Stimulated activated CD4-positive, alpha-beta T cell treated with anti-CD3 and anti-CD28 coated beads, Interleukin-15, amount 100 ng/mL, for 24 hours (primary cell): ENCODE measurements around the gene EPN1.

ENCODE experiments used
- DNase-seq: peaks from one replicate; pipeline ENCODE4 v3.0.0-alpha.2; 2020

EPN1 gene

GRCh38 chr19:55646889-55647731, 27.9 kb upstream of the EPN1 start:
- DNase-seq, result no peak

DNA sequence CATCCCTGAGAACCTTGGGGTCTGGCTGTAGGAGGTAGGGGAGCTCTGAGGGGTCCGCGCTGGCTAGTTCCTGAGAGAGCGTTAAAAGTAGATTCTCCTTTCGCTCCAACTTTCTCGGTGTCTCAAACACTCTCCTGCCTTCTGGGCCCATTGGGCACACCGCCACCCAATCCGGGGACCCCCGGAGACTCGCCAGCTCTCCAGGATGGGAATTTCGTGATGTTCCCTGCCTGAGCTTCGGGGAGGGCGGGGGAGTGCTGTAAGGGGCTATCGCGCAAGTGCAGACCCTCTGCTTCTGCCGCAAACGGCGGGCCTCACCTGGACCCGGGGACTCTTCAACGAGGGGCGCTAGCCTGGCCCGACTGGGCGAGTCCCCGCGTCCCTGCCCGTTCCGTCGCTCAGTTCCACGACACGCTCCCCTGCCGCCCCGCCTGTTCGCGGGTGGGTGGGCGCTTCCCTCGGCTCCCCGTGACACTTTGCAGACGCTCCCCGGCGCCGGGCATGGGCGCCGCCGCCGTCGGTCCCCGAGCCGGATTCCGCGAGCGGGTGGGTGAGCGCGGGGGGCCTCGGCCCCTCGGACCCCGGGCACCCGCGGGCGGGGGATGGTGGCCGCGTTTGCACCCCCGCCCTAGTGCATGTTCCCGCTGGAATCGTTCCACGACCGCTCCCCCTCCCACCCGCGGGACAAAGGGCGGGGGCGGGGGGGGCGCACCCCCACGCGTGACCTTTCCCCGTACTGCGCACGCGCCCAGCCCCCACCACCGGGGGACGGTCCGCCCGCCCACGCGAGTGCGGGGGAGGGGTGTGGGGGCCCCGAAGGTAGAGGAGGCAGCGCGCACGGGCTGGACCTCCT, 27.1 kb upstream of the EPN1 start, which contains the start of gene CCDC106:
TSS of gene CCDC106 (plus strand) at position 481 of the 853 bp plus-strand sequence. CDS start 835 bp downstream, outside the sequence.
- peak; percentile 52 for DNase-seq

GRCh38 chr19:55648585-55649267, 26.3 kb upstream of the EPN1 start:
- DNase-seq, result no peak

DNA sequence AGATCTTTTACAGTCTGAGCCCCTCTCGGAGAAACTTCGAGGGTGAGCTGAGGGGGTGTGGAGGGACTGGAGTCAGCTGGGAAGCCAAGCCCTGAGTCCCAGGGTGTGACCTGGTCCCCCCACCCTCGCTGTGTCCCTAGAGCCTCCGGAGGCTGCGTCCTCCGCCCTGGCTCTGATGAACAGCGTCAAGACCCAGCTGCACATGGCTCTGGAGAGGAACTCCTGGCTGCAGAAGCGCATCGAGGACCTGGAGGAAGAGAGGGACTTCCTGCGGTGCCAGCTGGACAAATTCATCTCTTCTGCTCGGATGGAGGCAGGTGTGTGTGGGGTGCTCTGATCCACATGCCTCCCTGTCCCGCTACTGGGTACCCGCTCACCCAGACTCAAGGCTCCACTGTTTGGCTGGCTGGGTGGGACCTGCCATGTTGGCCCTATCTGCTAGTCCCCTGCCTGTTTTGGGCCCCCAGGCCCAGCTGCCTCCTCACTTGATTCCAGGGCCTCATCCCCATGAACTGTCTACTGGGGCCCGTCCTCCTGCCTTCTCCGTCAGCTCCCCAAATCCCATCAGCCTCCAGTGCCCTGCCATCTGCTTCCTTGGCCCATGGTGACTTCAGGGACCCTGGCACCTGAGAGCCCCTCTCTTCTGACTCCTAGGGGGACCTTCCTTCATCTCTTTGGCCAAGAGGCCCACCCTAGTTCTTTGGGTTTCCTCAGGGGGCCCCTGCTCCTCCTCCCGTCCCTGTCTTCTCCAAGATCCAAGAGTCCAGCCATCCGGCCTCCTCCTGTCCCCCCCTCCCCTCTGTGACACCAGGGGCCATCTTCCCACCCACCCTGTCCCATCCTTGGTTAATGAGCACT, 25.5 kb upstream of the EPN1 start:
- no peak for DNase-seq

- no peak for DNase-seq
Observed at GRCh38 chr19:55650126-55650557, 24.9 kb upstream of the EPN1 start.

DNA sequence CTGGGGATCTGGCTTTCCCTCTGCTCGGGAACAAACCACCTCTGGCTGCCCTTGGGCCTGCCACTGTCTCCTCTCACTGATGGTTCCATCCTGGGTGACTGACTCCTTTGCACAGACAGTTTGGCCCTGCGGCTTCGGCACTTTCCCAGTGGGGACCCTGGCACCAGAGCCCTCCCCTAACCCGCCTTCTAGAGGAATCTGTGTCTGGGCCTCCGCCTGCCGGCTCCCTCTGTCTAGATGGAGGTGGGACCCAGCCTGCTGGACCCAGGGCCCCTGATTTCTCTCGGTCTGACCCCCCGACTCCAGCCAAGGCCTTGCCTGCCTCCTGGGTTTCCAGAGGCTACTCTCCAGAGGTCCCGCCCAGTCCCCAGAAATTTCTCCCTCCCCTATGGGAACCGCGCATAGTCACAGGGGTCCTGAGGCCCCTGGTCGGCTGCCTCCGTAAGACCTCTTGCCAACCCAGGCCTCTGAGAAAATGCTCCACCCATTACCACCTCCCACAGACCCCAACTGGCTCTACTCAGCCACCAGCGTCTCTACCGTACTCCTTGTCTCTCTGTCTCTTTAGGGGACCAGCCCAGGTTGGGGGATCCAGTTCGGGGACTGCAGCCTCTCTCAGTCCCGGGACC, 24.3 kb upstream of the EPN1 start:
- DNase-seq, result no peak

- no peak for DNase-seq
Observed at GRCh38 chr19:55651236-55651635, 23.8 kb upstream of the EPN1 start.

DNA sequence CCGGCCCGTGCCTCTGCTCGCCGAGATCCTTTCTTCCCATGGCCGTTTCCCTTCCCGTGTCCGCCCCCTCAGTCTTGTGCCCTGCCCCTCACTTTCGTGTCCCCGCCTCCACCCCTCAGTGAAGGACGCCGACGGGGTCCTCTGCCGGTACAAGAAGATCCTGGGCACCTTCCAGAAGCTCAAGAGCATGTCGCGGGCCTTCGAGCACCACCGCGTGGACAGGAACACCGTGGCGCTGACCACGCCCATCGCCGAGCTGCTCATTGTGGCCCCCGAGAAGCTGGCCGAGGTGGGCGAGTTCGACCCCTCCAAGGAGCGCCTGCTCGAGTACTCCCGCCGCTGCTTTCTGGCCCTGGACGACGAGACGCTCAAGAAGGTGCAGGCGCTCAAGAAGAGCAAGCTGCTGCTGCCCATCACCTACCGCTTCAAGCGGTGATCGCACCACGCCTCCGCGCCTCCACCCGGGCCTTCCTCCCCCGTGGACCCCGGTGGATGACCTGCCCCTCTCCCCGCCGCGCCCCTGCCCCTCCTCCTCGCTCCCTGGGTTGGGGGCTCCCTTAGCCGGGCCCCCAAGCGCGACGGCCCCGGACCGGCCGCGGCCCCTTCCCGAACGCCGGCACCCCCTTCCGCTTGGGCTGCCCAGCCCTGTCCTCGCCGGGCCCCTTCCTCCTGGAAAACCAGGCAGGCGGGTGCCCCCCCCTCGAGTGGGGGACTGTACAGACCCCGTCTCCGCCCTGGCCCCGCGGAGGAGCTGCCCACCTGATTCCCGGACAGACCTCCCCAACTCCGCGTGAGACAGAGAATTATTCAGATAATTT, 22.5 kb upstream of the EPN1 start:
- DNase-seq, result no peak

DNA sequence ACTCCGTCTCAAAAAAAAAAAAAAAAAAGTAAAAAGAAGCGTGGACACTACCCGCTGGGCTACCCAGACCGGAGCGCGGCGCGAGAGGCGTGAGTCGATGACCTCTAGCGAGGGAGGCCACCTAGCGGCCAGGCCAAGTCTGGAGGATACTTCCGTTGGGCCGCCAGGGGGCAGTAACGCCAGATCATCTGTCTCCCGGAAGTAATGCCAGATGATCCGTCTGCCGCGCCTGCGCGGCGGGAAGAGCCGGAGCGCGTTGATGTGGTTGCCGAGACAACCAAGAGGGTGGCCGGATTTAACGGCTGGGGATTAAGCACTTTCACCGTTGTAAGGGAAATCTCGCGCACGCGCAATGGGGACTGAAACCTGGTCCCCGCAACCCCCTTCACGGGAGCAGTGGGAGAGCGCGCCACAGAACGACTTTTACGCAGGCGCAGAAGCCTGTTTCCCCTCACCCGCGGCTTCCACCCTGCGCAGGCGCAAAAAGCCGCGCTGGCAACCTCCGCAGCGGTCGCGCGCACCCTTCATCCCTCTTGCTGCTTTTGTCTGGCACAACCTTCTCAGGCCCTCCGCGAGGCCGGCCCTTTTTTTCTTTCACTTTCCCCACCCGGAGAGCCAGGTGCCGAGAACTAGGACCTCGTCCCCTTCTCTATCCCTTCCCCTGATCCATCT, 21.2 kb upstream of the EPN1 start:
- DNase-seq, result peak; percentile 96

DNA sequence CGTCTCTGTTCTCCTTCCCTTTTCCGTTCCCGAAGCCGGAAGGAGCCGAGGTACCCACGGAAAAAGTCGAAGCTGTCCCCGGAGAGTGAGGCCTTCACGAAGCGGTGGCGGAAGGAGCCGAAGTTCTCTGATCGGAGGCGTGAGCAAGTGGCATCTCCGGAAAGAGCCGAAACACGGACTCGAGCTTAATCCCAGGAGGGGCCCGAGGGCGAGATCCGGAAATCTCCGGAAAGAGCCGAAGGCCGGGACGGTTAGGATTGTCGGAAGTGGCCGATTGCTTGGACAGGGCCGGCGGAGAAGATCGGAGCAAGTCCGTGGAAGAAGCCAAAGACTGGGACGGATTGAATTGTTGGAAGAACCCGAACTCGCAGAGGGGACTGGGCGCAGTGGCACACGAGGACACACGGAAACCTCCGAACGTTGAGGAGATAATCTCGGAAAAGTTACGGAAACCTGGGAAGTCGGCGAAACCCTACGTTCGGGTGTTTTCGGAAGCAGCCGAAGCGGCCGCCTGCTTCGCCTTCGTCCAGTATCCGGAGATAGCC, 20.6 kb upstream of the EPN1 start:
- peak; percentile 99 for DNase-seq

DNA sequence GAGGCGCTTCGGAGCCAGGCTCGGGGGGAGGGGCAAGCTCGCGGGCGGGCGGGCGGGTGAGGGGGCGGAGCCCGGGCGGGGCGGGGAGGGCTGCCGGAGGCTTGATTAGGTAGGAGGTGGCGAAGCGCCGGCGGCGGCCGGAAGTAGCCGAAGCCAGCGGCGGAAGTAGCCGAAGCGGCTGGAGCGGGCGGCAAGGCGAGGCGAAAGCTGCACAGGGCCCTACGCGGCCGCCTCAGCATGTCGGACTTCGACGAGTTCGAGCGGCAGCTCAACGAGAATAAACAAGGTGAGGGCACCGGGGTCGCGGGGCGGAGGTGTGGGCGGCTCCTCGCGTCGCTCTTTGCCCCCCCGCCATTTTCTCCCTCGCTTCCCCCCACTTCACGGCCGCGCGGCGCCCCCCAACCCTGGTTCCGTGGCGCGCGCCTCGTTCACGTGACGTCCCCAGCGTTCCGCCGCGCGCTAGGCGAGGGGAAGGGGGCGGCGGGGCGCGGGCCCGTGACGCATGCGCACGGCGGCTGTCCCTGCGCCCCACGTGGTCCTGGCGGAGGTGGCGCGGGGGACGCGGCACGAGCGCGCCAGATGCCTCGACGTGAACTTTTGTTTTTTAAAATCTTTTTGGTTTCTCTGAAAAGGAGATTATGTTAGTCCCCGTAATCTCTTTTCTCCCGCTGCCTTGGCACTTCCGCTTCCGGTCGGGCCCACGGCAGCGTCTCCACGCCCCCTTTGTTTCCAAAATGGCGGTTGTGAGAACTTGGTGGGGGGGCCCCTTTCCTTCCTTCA, 20.0 kb upstream of the EPN1 start, which contains the start of gene U2AF2:
TSS of gene U2AF2 (plus strand) at position 168 of the 780 bp plus-strand sequence. CDS start at position 238, 70 bp downstream.
- peak; percentile 96 for DNase-seq

GRCh38 chr19:55655648-55656040, 19.4 kb upstream of the EPN1 start:
- DNase-seq, result no peak

DNA sequence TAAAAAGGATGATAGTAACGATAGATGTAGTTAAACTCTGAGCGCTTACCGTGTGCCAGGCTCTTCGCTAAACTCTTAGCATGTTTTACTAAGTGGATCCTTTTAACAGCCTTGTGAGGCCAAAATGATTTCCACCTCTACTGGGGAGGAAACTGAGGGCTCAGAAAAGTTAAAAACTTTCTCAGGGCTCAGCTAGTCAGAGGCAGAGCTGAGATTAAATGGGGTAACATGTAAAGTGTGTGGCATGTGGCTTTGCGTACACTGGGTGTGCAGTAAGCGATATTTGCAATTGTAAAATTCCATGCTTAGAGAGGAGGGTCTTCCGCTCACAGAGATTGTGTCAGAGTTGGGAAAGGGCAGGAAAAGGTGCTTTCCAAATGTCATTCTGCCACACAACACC, 18.5 kb upstream of the EPN1 start:
- no peak for DNase-seq

GRCh38 chr19:55656988-55657747, 17.9 kb upstream of the EPN1 start:
- no peak for DNase-seq

- DNase-seq, result no peak
Observed at GRCh38 chr19:55658846-55659459, 16.1 kb upstream of the EPN1 start.

- DNase-seq, result no peak
Observed at GRCh38 chr19:55659822-55660221, 15.2 kb upstream of the EPN1 start.

- DNase-seq, result no peak
Observed at GRCh38 chr19:55660404-55660803, 14.6 kb upstream of the EPN1 start.

- no peak for DNase-seq
Observed at GRCh38 chr19:55660991-55661390, 14.0 kb upstream of the EPN1 start.
